Smooth muscle cell (in vitro differentiated cells): ENCODE data around the gene RTN1. TPM values are rescaled to one million over a fixed set of nuclear protein-coding genes. Genes with fewer than 3 reads are reported as not detected.

ENCODE experiments used
- DNase-seq: peaks from one replicate; lab custom pipeline; 2025; ENCODE audit not compliant: unreplicated experiment; lab: John Stamatoyannopoulos, UW
- H2AFZ ChIP-seq: fragments of 200-600 bp; sonication (generic); 2 replicates; pipeline ENCODE4 v1.6.0; 2016; ENCODE audit warnings: antibody characterized with exemption, low read depth, mild to moderate bottlenecking
- H3F3A ChIP-seq: fragments of 200-600 bp; sonication (generic); 2 replicates; pipeline ENCODE4 v1.6.0; 2017; ENCODE audit warnings: antibody characterized with exemption, low read depth
- H3K27ac ChIP-seq: fragments of 200-600 bp; sonication (generic); 2 replicates; pipeline ENCODE4 v1.5.1; 2016; ENCODE audit warnings: low read depth, mild to moderate bottlenecking
- H3K27me3 ChIP-seq: fragments of 200-600 bp; sonication (generic); 2 replicates; pipeline ENCODE4 v1.6.1; 2016; ENCODE audit warnings: low read depth, mild to moderate bottlenecking
- H3K36me3 ChIP-seq: fragments of 200-600 bp; sonication (generic); 2 replicates; pipeline ENCODE4 v1.5.1; 2016; ENCODE audit warnings: low read depth
- H3K4me1 ChIP-seq: fragments of 200-600 bp; sonication (generic); 2 replicates; pipeline ENCODE4 v1.5.1; 2016; ENCODE audit warnings: low read depth
- H3K4me2 ChIP-seq: fragments of 200-600 bp; sonication (generic); 2 replicates; pipeline ENCODE4 v1.6.0; 2016; ENCODE audit warnings: mild to moderate bottlenecking
- H3K4me3 ChIP-seq: fragments of 200-600 bp; sonication (generic); 2 replicates; pipeline ENCODE4 v1.5.1; 2016; ENCODE audit warnings: mild to moderate bottlenecking
- H3K79me2 ChIP-seq: fragments of 200-600 bp; sonication (generic); 2 replicates; pipeline ENCODE4 v1.6.0; 2016; ENCODE audit warnings: low read depth, mild to moderate bottlenecking
- H3K9ac ChIP-seq: fragments of 200-600 bp; sonication (generic); 2 replicates; pipeline ENCODE4 v1.6.0; 2016; ENCODE audit warnings: low read depth
- H3K9me3 ChIP-seq: fragments of 200-600 bp; sonication (generic); replicated peaks from 2 replicates; pipeline ENCODE4 v1.5.1; 2016; ENCODE audit warnings: low read depth
- H4K20me1 ChIP-seq: fragments of 200-600 bp; sonication (generic); 2 replicates; pipeline ENCODE4 v1.6.0; 2016; ENCODE audit warnings: low read depth
- WGBS: methylation state at CpG from one replicate; pipeline ENCODE4 v1.1.7; 2016; ENCODE audit warnings: low lambda C conversion rate; 5-methylcytosine and 5-hydroxymethylcytosine counted together
- polyA plus RNA-seq: library from polyadenylated mRNA; unstranded; fragments of >200 nt; fragmentation: Nextera tagmentation; extraction: Ambion mirVana; gene quantifications from 2 replicates; pipeline ENCODE4 v1.2.1, GENCODE V29; 2016
- total RNA-seq: library from RNA; depleted of rRNA; stranded (reverse); fragments of >200 nt; gene quantifications from 2 replicates; pipeline ENCODE4 v1.2.3, GENCODE V29; 2014
- TF ChIP-seq, protein P1 (sequence below): fragments of 200-600 bp; sonication (generic); IDR thresholded peaks from 2 replicates; pipeline ENCODE4 v1.5.1; 2017; ENCODE audit warnings: borderline replicate concordance, mild to moderate bottlenecking, antibody characterized with exemption; ENCODE audit not compliant: insufficient read depth, poor library complexity, severe bottlenecking

Gene RTN1
- total and polyA plus RNA-seq, 2 experiments from 2014 or later, result not detected

DNA sequence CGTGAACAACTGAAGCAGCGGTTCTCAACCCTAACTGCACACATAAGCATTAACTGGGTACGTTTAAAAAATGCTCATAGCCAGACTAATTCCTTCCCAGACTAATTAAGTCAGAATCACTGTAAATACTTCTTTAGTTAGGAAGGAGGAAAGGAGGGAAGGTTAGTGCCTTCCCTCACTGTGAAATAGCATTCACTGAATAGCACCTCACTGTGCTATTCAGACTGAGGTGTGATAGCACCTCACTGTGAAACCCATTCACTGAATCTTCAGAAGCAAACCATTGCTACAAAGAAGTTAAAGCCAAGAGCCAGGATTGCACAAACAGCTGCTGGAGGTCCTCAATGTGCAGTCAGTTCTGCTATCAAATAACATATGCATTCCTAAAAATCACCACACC lies 58.8 kb downstream of the RTN1 start:
- H3K27me3 ChIP-seq, result peaks cover 3% of the 10 kb centered on the region
- no peak for DNase-seq
- H2AFZ ChIP-seq, result no peak overlapping the region
- WGBS, result 61% methylated on average over 3 of the region's 3 CpGs
- H3K4me1 ChIP-seq, result no peaks in the 10 kb centered on the region
- no peak overlapping the region for H3K9ac ChIP-seq
- no peaks in the 10 kb centered on the region for H3K36me3 ChIP-seq
- H3K4me3 ChIP-seq, result no peak overlapping the region
- no peaks in the 10 kb centered on the region for H3K9me3 ChIP-seq
- no peaks in the 10 kb centered on the region for H4K20me1 ChIP-seq
- H3K27ac ChIP-seq, result no peak overlapping the region
- H3K79me2 ChIP-seq, result no peaks in the 10 kb centered on the region
- no peak overlapping the region for H3K4me2 ChIP-seq
- no peaks in the 10 kb centered on the region for H3F3A ChIP-seq
- TF ChIP-seq, protein P1, sequence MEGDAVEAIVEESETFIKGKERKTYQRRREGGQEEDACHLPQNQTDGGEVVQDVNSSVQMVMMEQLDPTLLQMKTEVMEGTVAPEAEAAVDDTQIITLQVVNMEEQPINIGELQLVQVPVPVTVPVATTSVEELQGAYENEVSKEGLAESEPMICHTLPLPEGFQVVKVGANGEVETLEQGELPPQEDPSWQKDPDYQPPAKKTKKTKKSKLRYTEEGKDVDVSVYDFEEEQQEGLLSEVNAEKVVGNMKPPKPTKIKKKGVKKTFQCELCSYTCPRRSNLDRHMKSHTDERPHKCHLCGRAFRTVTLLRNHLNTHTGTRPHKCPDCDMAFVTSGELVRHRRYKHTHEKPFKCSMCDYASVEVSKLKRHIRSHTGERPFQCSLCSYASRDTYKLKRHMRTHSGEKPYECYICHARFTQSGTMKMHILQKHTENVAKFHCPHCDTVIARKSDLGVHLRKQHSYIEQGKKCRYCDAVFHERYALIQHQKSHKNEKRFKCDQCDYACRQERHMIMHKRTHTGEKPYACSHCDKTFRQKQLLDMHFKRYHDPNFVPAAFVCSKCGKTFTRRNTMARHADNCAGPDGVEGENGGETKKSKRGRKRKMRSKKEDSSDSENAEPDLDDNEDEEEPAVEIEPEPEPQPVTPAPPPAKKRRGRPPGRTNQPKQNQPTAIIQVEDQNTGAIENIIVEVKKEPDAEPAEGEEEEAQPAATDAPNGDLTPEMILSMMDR, result no peak

DNA sequence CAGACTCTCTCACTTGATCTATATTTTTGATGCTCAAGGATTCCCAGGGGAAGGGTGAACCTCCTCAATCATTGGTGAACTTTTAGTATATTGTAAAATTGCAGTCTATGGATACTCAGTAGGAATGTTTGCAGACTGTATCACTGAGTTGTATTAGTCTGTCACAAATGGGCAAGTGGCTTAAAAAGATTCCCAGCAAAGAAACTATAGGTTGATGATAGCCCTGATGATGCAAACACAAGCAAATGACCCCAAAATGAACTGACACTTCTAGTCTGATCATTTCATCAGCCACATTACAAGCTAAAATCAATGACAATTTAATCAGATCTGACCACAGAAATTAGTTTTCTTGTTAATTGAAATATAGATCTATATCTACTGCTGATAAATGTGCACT lies 59.5 kb downstream of the RTN1 start:
- Histone ChIP-seq H4K20me1 (no peaks in the 10 kb centered on the region), H3K27ac (no peak overlapping the region), H3K36me3 (no peaks in the 10 kb centered on the region), H3K79me2 (no peaks in the 10 kb centered on the region), H3K9me3 (no peaks in the 10 kb centered on the region), H3K27me3 (peaks cover 3% of the 10 kb centered on the region), H3K4me1 (no peaks in the 10 kb centered on the region), H3K4me3 (no peak overlapping the region), H2AFZ (no peak overlapping the region), H3F3A (no peaks in the 10 kb centered on the region), H3K4me2 (no peak overlapping the region), H3K9ac (no peak overlapping the region)
- TF ChIP-seq, protein P1, result no peak
- no peak for DNase-seq

DNA sequence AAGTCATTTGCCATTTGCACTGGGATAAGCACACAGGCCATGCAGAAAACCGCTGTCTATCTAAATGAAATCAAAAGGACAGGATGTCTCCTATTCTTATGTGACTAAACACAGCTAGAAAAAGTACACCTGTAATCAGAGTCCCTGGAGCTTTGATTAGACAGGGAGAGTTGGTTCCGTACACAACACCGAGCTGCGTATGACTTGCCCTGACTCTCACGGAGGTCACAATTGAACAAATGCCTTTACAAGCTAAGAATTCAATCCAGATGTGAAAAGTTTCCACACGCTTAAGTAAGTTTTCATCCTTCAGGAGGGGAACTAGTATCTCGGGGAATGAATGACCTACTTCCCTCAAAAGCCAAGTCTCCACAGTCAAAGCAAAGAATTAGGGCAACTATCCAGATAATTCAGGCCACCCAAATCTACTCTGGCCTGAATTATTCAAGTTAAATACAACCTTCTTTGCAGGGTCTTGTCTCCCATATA lies 67.5 kb downstream of the RTN1 start:
- no peaks in the 10 kb centered on the region for H3K27me3 ChIP-seq
- no peaks in the 10 kb centered on the region for H4K20me1 ChIP-seq
- H3K27ac ChIP-seq, result no peak overlapping the region
- H3F3A ChIP-seq, result no peaks in the 10 kb centered on the region
- H3K79me2 ChIP-seq, result no peaks in the 10 kb centered on the region
- no peaks in the 10 kb centered on the region for H3K4me1 ChIP-seq
- DNase-seq, result no peak
- TF ChIP-seq, protein P1, result no peak
- 90% methylated on average over 7 of the region's 7 CpGs for WGBS
- no peak overlapping the region for H2AFZ ChIP-seq
- no peak overlapping the region for H3K4me2 ChIP-seq
- H3K9me3 ChIP-seq, result no peaks in the 10 kb centered on the region
- H3K4me3 ChIP-seq, result no peak overlapping the region
- no peak overlapping the region for H3K9ac ChIP-seq
- no peaks in the 10 kb centered on the region for H3K36me3 ChIP-seq

DNA sequence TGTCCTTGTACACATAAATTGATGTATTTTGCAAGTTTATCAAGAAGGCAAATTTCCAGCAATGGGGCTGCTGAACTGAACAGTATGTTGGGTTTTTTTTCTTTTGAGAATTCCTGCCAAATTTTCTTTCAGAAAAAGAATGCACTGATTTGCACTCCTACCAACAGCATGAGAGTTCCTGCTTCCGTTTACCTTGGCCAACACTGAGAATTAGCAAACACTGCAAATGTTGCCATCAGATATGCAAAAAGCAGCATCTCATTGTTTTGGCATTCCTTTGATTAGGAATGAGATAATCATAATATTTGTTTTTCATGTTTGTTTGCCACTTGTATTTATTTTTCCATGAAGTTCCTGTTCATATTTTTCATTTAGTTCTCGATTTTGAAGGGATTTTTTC lies 82.4 kb downstream of the RTN1 start:
- H3K36me3 ChIP-seq, result no peaks in the 10 kb centered on the region
- 61% methylated on average over 2 of the region's 2 CpGs for WGBS
- H3K9me3 ChIP-seq, result no peaks in the 10 kb centered on the region
- H3K9ac ChIP-seq, result no peak overlapping the region
- no peak for DNase-seq
- no peak overlapping the region for H3K27ac ChIP-seq
- no peak overlapping the region for H3K4me3 ChIP-seq
- no peaks in the 10 kb centered on the region for H3K4me1 ChIP-seq
- peaks cover 6% of the 10 kb centered on the region for H3K27me3 ChIP-seq
- no peak overlapping the region for H2AFZ ChIP-seq
- H3K4me2 ChIP-seq, result no peak overlapping the region
- TF ChIP-seq, protein P1, result no peak
- H3F3A ChIP-seq, result no peaks in the 10 kb centered on the region
- H3K79me2 ChIP-seq, result no peaks in the 10 kb centered on the region
- no peaks in the 10 kb centered on the region for H4K20me1 ChIP-seq
